NCI-H69 (cell line): ENCODE results near the gene PTPN4.

Experiments used
- DNase-seq: peaks from one replicate; lab custom pipeline; 2025; lab: John Stamatoyannopoulos, UW

The PTPN4 gene

GRCh38 chr2:119734047-119734446 lies 25.7 kb upstream of the PTPN4 start:
- peak; percentile 71 for DNase-seq

GRCh38 chr2:119735565-119735964 lies 24.2 kb upstream of the PTPN4 start:
- no peak for DNase-seq

- no peak for DNase-seq
Measured at GRCh38 chr2:119736021-119736420, 23.7 kb upstream of the PTPN4 start.

- no peak for DNase-seq
Measured at GRCh38 chr2:119739580-119740255, 20.0 kb upstream of the PTPN4 start.

GRCh38 chr2:119741001-119741400 lies 18.7 kb upstream of the PTPN4 start:
- DNase-seq: no peak

- no peak for DNase-seq
Measured at GRCh38 chr2:119741868-119742267, 17.9 kb upstream of the PTPN4 start.

GRCh38 chr2:119744335-119744939 lies 15.3 kb upstream of the PTPN4 start:
- DNase-seq: peak; percentile 52

- DNase-seq: no peak
Measured at GRCh38 chr2:119745566-119745965, 14.2 kb upstream of the PTPN4 start.

GRCh38 chr2:119746836-119747686 lies 12.7 kb upstream of the PTPN4 start:
- no peak for DNase-seq

GRCh38 chr2:119748135-119748534 lies 11.6 kb upstream of the PTPN4 start:
- DNase-seq: no peak

- DNase-seq: no peak
Measured at GRCh38 chr2:119749477-119750012, 10.2 kb upstream of the PTPN4 start.

GRCh38 chr2:119751706-119752105 lies 8.0 kb upstream of the PTPN4 start:
- DNase-seq: no peak

- DNase-seq: peak; percentile 48
Measured at GRCh38 chr2:119753041-119753929, 6.4 kb upstream of the PTPN4 start.

- no peak for DNase-seq
Measured at GRCh38 chr2:119753930-119754321, 5.8 kb upstream of the PTPN4 start.

GRCh38 chr2:119755906-119756305 lies 3.8 kb upstream of the PTPN4 start:
- no peak for DNase-seq

GRCh38 chr2:119756837-119757236 lies 2.9 kb upstream of the PTPN4 start:
- DNase-seq: no peak

GRCh38 chr2:119758881-119759450 lies 756 bp upstream of the PTPN4 start:
- DNase-seq: no peak

GRCh38 chr2:119760237-119760955 lies 674 bp downstream of the PTPN4 start:
- DNase-seq: peak; percentile 79

GRCh38 chr2:119760956-119761275 lies 1.2 kb downstream of the PTPN4 start:
- peak; percentile 23 for DNase-seq

- DNase-seq: no peak
Measured at GRCh38 chr2:119764832-119765231, 5.1 kb downstream of the PTPN4 start.
